ENCODE data around the gene MRPL12.
A peak's percentile ranks its signal among the peaks of the same experiment; 100 is the strongest.

Gene MRPL12

DNA sequence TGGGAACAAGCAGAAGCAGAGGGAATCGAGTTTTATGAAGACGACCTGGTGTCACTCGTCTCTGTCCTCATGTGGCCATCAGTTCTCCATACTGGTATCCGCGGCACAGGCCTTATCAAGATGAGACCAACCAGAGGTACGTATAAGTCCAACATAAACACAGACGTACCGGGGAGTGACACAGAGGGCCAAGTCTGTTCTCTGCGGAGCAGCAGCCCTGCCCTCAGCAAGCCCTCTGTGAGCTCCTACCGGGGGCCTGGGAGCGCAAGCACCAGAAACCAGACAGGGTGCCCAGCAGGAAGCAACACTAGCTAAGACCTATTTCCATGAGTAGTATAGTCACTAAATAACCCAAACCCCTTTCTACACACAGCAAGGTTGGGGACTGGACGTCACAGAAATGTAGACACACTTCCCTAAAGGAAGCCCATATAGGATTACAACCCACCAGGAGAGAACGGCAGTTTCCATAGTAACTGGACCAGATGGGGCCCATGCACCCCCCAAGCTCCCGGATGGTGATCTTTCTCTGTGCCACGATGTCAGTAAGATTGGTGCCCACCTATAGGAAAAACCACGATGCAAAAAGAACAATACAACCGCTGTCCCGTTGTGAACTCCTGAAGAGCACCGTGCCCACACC, 20.5 kb upstream of the MRPL12 start:
- DNase-seq, result no peak

DNA sequence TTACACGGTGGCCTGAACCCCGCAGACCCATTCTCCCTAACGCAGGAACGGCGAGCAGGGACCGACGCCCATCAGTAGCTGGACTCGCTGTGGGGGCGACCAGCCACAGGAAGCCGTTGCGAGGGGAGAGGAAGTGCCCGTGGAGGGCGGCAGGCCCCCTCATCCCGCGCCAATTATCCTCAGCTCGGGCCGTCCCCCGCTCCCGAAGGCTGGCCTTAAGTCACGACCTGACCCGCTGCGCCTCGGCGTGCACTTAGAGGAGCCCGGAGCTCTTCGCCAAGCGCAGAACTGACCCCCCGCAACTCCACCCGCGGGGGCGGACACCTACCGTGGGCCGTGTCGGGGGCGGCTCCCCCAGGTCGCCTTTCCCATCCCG, 20.0 kb upstream of the MRPL12 start:
- peak in 4 of 51 donors; percentile 42 to 62 (median 52) for DNase-seq

DNA sequence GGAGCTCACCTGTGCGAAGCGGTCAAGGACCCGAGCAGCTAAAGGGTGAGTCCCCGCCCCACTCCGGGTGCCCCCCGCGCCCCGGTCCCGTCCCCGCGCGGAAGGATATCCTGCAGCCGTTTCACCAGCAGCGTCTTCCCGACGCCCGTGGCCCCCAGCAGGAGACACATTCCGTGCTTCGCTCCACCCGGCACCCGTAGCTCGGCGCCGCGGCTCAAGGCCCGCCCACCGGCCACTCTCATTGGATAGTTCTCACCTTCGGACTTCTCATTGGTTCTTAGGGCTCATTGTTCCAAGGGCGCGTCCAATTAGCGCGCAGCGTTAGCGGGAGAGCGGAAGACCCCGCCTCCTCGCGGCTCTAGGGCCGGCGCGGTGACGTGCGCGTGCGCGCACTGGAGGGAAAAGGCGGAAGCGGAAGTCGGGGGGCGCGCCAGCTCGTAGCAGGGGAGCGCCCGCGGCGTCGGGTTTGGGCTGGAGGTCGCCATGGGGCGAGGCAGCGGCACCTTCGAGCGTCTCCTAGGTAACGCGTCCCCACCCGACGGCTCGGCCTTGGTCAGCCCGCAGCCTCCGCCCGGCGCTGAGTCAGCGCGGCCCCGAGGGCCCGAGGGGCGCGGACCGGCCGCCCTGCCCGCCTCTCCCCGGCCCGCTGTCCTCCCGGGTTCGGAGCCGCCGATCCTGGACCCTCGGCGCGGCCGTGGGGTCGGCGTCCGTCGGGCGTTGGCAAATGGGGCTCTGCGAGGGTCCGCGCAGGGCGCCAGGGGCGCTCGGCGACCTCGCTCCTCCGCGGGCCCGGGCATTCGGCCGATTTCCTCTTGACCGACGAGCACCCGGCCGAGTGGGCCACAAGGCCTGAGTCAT, 19.4 kb upstream of the MRPL12 start, which contains the start of the genes ARL16 and HGS:
TSS of gene ARL16 (minus strand) at position 214 of the 858 bp plus-strand sequence. CDS start at position 170, 44 bp downstream.
TSS of gene HGS (plus strand) at position 428 of the 858 bp plus-strand sequence. CDS start at position 484, 56 bp downstream.
- DNase-seq, result peak; percentile 81 to 98 (median 95)

DNA sequence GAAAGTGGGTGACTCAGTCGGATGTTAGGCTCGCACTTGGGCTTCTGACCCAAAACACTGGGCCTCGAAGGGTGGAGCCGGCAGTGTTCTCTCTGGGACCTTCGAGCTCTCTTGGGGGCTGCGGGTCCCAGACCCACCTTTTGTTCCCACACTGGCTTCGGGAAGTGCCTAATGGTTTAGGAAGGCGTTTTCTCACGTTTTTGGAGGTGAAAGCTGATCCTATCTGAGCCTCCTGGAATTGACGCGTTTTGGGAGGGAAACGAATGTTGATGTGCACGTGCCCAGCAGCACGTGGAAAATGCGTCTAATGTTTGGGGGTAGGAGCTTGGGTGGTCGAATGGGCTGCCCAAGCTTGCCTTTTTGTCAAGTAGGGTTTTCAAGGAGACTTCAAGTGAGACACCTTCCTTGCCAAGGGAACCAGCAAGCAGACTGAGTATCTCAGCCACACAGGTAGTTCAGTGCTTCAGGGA, 18.7 kb upstream of the MRPL12 start:
- DNase-seq, result no peak

DNA sequence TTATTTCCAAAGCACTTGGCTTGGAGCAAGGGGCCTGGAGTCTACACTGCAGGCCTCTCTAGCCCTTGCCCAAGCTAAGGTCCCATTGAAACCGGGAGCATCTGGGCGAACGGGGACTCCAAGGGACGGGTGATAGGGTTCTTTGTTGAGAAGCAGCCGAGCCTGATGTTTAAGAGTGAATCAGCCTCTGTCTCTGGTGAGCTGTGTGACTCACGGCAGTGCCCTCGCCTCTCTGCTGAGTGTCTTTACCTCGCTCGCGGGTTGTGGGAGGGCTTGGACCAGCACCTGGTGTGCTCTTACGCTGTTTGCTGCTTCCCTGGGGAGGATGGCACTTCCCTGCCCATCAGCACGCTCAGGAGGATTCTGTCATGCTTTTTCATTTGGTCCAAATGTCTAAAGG, 18.1 kb upstream of the MRPL12 start:
- peak in 1 of 51 donors; percentile 62 for DNase-seq

DNA sequence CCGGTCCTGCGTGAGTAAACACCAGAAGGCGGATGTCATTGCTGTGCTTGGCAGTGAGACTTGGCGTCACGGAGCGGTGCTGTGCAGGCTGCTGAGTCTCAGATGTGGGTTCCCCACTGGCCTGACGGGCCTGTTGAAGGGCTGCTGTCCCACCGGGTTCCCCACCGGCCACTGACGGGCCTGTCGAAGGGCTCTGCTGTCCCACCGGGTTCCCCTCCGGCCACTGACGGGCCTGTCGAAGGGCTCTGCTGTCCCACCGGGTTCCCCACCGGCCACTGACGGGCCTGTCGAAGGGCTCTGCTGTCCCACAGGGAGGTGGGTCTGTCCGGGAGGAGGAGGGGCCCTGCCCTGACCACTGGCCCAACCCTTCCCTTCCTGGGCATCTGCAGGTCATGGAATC, 16.6 kb upstream of the MRPL12 start:
- DNase-seq, result no peak

DNA sequence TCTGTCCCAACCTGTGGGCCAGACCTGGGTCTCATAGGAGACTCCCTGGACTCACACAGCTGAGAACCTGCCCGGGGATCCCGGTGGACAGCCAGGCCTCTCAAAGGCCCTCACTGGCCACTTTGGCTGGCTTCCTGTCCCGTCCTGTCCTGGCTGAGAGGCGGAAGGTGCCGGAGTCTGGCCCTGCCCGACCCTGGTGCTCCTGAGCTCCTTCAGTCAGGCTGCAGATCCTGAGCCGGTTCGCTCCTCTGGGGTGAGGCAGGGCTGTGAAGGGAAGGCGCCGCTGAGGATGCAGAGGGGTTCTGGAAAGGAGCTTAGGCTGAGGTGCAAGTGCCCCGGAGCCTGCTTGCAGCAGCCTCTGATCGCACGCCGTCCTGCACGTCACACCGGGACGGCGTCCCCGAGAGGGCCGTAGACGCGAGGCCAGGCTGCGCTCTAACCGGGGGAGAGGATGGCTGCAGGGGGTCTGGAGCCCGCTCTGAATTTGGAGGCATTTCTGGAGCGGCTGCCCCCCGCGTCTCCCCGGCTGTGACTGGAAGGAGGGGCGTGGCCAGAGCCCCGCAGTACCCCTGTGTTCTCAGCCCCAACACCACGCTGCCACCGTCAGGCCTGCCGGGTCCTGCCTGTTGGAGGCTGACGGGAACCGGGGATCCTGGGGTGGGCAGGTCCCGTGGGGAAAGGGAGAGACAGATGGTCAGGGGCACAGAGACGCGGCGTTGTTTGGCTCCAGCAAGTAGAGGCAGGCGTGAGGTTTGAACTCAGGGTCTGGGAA, 15.2 kb upstream of the MRPL12 start:
- DNase-seq, result no peak

DNA sequence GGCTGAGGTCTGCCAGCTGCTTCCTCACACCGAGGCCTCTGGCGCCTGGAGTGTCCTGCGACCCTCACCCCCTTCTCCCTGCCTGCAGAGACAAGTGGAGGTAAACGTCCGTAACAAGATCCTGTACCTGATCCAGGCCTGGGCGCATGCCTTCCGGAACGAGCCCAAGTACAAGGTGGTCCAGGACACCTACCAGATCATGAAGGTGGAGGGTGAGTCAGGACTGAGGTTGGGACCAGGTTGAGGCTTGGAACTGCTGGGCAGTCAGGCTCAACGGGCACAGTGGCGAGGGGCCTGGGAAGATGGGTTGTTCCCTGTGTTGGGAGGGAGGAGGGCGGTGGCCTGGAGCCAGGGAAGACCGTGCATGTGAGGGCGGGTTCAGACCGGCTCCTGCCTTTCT, 14.6 kb upstream of the MRPL12 start:
- DNase-seq, result no peak

DNA sequence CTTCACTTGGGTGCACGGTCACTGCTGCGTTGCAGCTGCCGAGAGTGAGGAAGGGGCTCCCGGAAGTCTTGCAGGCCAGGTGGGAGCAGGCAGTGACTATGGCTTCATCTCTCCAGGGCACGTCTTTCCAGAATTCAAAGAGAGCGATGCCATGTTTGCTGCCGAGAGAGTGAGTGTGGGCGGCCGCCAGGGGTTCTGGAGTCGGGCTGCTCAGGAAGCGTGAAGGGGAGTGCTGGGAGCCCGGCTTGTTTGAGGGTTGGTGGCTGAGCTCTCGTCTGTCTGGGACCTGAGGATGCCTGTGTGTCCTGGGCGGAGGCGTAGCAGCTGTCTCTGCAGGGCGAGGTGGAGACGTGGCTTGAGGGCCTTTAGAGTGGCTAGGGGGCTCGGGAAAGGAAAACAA, 13.1 kb upstream of the MRPL12 start:
- DNase-seq, result no peak

DNA sequence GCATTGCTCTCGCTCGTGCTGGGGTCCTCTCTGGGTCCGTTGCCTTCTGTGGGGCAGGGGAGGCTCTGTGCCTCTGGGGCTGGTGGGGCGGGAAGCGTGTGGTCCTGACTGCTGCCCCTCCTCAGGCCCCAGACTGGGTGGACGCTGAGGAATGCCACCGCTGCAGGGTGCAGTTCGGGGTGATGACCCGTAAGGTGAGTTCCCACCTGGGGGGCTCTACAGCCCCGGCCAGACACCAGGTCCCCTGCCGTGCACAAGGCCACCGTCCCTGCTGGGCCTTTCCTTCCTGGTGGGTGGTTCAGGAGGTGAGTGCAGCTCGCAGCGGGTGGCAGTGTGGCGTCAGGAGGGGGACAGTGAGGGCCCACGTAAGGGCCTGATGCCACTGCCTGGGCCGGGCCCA, 12.6 kb upstream of the MRPL12 start:
- no peak for DNase-seq

DNA sequence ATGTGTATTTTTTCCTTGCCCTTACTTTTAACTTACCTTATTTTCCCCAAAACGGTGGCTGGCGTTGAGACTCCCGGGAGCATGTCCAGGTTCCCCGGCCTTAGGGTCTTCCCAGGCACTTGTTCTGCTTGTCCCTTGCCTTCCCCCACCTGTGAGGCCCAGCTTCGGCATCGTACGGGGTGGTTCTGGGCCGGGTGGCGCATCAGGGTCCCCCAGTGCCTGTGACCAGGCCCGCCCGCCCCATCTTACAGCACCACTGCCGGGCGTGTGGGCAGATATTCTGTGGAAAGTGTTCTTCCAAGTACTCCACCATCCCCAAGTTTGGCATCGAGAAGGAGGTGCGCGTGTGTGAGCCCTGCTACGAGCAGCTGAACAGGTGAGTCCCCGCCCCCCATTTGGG, 12.0 kb upstream of the MRPL12 start:
- no peak for DNase-seq

DNA sequence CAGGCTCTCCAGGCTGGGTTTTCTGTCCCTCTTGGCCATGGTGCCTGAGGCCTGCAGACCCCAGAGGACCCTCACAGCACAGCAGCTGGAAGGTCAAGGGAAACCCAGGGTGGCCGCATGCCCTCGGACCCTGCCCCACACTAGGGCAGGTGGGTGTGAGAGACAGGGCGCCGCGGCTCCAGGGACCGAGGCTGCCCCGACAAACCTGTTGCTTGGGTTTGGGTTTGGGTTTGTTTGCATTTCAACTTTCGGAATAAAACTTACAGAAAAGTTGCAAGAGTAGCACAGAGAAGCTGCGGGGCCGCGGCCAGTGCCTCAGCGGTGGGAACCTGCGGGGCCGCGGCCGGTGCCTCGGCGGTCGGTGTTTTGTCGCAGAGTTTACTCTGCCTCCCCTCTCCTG, 11.6 kb upstream of the MRPL12 start:
- DNase-seq, result no peak

DNA sequence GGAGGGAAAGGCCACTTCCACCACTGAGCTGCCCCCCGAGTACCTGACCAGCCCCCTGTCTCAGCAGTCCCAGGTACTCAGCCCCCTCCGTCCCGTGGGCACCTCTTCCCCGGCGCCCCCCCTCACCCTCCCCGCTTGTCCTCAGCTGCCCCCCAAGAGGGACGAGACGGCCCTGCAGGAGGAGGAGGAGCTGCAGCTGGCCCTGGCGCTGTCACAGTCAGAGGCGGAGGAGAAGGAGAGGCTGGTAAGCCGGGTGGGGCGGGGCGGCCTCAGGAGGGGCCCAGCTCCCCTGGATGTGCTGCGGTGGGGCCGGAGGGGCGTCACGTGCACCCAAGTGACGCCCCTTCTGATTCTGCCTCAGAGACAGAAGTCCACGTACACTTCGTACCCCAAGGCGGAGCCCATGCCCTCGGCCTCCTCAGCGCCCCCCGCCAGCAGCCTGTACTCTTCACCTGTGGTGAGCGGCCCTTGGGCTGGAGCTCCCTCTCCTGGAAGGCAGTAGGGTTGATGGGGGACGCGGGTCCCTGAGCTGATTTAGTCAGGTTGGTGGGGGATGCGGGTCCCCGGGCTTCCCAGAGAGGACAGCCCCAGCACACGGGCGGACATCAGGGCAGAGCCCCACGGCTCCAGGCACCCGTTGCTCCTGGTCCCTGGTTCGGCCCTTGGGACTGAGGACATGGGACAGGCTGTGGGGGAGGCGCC, 9.5 kb upstream of the MRPL12 start:
- DNase-seq, result no peak

DNA sequence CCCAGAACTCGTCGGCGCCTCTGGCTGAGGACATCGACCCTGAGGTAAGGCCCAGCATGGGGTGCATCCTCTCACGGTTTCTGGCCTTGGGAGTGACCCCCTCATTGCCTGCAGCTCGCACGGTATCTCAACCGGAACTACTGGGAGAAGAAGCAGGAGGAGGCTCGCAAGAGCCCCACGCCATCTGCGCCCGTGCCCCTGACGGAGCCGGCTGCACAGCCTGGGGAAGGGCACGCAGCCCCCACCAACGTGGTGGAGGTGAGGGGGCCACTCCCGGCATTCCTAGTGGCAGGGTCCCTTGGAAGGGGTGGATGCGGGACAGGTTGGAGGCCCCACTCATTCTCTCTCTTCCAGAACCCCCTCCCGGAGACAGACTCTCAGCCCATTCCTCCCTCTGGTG, 8.4 kb upstream of the MRPL12 start:
- no peak for DNase-seq

DNA sequence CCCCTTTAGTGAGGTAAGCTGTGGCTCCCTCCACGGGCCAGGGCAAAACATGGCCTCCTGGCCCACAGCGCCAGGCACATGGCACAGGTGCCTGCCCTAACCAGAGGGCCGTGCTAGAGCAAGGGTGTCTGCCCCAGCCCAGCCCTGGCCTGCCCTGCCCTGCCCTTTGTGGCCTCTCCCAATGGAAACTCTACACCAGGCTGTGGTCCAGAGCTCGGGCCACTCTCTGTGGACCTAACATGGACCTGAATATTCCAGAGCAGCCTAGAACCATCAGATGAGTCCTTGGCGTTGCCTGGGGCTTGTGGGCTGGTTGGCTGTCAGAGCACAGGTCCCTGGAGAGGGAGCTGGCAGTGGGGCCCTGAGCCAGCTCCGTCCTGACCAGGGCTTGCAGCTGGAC, 8.0 kb upstream of the MRPL12 start:
- no peak for DNase-seq

DNA sequence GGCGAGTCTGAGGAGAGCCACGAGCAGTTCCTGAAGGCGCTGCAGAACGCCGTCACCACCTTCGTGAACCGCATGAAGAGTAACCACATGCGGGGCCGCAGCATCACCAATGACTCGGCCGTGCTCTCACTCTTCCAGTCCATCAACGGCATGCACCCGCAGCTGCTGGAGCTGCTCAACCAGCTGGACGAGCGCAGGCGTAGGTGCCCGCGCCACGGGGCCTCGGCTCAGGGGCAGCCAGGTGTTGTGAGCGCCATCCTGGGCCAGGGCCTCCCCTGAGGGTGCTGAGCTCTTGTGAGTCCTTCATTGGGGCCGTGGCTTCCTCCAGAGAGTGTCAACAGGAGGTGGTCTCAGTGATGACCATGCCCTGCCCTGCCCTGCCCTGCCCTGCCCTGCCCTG, 7.4 kb upstream of the MRPL12 start:
- DNase-seq, result no peak

DNA sequence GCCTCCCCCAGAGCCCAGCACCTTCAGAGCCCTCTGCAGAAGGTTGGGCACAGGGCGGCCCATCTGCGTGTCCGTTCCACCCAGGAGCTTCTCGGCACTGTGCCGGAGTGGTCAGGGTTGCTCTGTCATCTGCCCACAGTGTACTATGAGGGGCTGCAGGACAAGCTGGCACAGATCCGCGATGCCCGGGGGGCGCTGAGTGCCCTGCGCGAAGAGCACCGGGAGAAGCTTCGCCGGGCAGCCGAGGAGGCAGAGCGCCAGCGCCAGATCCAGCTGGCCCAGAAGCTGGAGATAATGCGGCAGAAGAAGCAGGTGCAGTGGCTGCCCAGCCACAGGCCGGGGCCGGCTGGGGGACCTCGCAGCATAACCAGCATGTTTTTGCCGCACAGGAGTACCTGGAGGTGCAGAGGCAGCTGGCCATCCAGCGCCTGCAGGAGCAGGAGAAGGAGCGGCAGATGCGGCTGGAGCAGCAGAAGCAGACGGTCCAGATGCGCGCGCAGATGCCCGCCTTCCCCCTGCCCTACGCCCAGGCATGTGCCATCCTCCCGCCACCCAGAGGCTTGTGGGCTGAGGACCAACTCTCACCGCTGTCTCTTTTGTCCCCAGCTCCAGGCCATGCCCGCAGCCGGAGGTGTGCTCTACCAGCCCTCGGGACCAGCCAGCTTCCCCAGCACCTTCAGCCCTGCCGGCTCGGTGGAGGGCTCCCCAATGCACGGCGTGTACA, 6.8 kb upstream of the MRPL12 start:
- DNase-seq, result no peak

DNA sequence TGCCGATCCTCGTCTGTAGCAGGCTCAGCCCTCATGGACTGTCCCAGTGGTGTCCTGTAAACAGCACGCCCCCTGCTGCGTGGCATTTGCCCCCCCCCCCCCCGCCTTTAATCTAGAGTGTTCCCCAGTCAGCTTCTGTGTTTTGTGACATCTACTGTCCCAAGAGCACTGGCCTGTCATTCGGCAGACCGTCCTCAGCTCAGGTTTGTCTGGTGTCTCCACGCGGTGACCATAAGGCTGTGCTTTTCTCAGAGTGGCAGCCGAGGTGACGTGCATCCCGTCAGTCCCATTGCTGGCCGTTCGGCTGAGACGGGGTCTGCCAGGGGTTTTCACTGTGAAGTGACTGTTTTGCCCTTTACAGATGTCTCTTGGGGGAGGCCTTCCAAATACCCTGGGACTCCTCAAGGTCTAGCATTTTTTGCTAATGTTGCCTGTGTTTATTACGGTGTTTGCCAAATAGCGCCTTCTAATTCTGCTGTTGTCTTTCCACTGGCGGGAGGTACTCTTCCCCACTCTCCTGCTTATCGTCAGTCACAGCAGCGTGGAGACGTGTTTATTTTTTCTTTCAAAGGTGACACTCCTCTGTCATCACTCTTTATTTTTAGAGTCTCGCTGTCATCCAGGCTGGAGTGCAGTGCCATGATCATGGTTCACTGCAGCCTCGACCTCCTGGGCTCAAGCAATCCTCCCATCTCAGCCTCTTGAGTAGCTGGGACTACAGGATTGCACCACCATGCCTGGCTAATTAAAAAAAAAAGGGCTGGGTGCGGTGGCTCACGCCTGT, 5.7 kb upstream of the MRPL12 start:
- DNase-seq, result no peak

DNA sequence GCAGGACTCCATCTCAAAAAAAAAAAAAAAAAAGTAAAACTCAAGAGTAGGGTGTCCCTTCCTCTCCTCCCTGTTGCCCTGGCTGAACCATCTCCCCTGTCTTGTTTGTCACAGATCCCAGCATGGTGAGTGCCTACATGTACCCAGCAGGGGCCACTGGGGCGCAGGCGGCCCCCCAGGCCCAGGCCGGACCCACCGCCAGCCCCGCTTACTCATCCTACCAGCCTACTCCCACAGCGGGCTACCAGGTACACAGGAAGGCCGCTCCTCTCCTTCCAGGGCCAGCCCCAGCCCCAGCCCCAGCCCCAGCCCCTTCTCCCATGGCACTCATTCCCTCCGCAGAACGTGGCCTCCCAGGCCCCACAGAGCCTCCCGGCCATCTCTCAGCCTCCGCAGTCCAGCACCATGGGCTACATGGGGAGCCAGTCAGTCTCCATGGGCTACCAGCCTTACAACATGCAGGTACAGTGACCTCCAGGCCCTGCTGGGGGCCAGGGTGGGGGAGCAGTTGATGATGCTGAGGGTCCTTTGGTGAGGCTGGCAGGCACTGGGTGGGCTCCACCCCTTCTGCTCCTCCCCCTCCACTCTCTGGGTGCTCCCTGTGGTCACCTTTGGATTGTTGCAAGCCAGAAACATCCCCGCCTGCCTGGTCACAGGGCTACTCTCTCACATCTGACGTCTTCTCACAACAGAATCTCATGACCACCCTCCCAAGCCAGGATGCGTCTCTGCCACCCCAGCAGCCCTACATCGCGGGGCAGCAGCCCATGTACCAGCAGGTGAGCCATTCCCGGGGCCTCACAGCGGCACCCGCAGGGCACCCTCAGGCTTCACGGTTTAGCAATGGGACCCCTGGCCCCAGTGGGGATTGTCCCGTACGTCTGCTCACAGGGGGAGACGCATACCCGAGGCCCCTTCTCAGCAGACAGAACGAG, 2.5 kb upstream of the MRPL12 start:
- DNase-seq, result no peak
